ENCODE measurements around the gene TMEM100.

TMEM100 gene

GRCh38 chr17:55722742-55723487, at the start of gene TMEM100:
TSS of gene TMEM100 (minus strand) at chr17:55722864. CDS start at chr17:55721070, 1,794 bp downstream.
- no peak for DNase-seq

- no peak for DNase-seq
Measured at GRCh38 chr17:55772086-55772485, 49.4 kb upstream of the TMEM100 start.

GRCh38 chr17:55770196-55770870, 47.7 kb upstream of the TMEM100 start:
- DNase-seq = no peak

GRCh38 chr17:55769625-55770000, 46.9 kb upstream of the TMEM100 start:
- no peak for DNase-seq

- peak in 1 of 56 donors; percentile 18 for DNase-seq
Measured at GRCh38 chr17:55768936-55769624, 46.4 kb upstream of the TMEM100 start.

- DNase-seq = no peak
Measured at GRCh38 chr17:55765472-55765871, 42.8 kb upstream of the TMEM100 start.

GRCh38 chr17:55764610-55765009, 41.9 kb upstream of the TMEM100 start:
- DNase-seq = no peak

GRCh38 chr17:55763856-55764255, 41.2 kb upstream of the TMEM100 start:
- DNase-seq = no peak

GRCh38 chr17:55762086-55762858, 39.6 kb upstream of the TMEM100 start:
- no peak for DNase-seq

GRCh38 chr17:55760643-55761355, 38.1 kb upstream of the TMEM100 start:
- no peak for DNase-seq

- no peak for DNase-seq
Measured at GRCh38 chr17:55758171-55758570, 35.5 kb upstream of the TMEM100 start.

- DNase-seq = no peak
Measured at GRCh38 chr17:55757659-55758058, 35.0 kb upstream of the TMEM100 start.

GRCh38 chr17:55756689-55757088, 34.0 kb upstream of the TMEM100 start:
- no peak for DNase-seq

- no peak for DNase-seq
Measured at GRCh38 chr17:55751720-55752250, 29.1 kb upstream of the TMEM100 start.

GRCh38 chr17:55750750-55751657, 28.3 kb upstream of the TMEM100 start, which contains the start of gene PCTP:
TSS of gene PCTP (plus strand) at chr17:55751051. CDS start at chr17:55751104, 53 bp downstream.
- DNase-seq = peak in 54 of 56 donors; percentile 21 to 88 (median 76)

- DNase-seq = no peak
Measured at GRCh38 chr17:55749985-55750384, 27.3 kb upstream of the TMEM100 start.

GRCh38 chr17:55748841-55749240, 26.2 kb upstream of the TMEM100 start:
- no peak for DNase-seq

GRCh38 chr17:55747209-55747608, 24.5 kb upstream of the TMEM100 start:
- no peak for DNase-seq

- DNase-seq = no peak
Measured at GRCh38 chr17:55746466-55746865, 23.8 kb upstream of the TMEM100 start.
